Activated CD4-positive, alpha-beta T cell treated with anti-CD3 and anti-CD28 coated beads, Interleukin-2, amount 50 U/mL, for 48 hours (primary cell): ENCODE measurements around the gene FBLN7.

Experiments used
- DNase-seq, 2 experiments: peaks; one replicate each; pipeline ENCODE4 v3.0.0-alpha.2; 2020

Gene FBLN7

DNA sequence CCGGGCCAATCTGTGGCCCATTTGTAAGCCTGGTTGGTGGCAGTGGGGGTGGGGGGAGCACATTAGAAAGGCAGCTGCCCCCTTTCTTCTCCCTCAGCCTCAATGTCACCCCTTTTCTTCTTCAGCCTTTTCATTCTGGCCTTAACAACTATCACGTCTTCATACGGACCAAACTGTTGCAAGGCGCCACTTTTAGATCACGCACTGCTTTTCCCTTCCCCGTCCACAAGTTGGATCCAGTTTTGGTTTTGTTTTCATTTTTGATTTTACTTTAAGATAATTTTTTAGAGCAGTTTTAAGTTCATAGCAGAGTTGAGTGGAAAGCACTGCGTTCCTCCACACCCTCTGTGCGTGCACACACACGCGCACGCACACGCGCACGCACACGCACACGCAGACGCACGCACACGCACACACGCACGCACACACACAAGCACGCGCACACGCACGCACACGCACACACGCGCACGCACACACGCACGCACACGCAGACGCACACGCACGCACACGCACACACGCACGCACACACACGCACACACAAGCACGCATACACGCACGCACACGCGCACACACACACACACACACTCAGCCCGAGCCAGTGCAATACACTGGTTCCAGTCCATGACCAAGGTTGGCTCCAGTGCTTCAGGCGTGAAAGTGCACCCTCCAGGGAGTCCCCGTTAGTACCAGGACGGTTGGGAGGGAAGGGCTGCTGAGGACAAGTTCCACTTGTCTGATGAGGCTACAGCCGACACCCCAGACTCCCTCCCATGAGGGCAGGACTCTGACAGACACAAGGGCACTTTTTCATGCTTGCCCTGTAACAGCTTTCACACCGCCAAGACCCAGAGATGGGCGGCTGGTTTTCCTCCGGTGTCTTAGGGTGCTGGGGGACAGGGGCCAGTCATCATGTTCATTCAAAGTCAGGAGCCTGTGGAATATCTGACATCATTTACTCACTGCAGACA lies 22.4 kb downstream of the FBLN7 start:
- no peak for DNase-seq

DNA sequence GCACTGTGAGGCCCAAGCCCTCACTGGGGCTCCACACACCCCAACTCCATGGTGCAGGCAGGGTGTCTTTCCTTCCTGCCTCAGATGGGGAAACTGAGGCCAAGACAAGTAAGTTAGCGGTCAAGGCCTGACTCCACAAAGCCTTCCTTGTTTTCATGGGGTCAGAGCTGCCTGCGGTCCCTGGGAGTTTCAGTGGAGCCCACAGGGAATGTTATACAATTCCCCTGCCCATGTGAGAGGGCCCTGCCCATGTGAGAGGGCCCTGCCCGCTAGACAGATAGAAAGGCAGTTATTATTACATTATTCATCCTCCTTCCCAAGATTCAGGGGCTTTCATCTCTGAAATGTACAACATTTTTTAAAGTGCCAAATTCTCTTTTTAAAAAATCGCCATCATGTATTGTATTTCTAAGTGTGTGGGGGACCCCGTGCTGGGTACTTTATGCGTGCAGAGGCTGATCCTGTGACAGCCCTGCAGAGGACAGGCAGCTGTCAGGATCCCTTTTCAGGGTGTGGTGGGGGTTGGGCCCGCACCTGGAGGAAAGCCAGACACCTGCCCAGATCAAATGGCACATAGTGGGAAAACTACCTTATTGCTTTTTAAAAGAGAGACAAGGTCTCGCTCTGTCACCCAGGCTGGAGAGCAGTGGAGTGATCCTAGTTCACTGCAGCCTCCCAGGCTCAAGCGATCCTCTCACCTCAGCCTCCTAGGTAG lies 23.4 kb downstream of the FBLN7 start:
- no peak for DNase-seq

DNA sequence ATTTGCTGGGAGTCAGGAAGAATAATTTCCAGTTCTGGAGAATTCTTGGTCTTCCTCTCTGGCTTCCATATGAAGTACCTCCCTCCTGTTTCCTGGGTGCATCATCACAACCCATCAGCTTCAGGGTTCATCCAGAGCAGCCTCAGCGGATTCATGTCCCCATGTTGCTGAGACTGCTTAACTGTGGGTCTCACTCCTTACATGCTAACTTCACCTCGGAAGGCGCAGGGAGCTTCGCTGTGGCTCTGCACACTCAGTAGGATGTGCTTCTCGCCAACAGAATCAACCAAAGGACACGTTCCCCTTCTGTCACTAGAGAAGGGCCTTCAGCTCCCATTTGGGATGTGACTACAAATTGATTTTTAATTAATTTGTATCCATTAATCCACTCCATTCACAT lies 24.2 kb downstream of the FBLN7 start:
- no peak for DNase-seq

DNA sequence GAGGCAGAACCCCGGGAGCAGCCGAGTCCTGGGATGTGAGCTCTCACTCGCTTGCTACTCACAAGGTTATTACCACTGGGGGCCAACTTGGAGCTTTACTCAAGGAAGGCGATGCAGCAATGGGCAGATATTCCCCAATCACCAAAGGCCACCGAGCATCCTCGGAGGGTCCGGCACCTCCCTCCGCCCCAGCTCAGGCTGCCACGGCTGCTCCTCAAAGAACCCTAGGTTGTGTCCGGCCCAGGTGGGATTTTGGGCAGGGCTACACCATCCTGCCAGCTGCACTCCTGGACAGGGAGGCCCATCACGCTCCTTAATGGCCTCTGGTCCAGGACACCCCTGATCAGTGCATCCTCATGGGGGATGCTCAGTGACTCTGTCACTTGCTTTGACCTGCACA lies 24.8 kb downstream of the FBLN7 start:
- DNase-seq = no peak

DNA sequence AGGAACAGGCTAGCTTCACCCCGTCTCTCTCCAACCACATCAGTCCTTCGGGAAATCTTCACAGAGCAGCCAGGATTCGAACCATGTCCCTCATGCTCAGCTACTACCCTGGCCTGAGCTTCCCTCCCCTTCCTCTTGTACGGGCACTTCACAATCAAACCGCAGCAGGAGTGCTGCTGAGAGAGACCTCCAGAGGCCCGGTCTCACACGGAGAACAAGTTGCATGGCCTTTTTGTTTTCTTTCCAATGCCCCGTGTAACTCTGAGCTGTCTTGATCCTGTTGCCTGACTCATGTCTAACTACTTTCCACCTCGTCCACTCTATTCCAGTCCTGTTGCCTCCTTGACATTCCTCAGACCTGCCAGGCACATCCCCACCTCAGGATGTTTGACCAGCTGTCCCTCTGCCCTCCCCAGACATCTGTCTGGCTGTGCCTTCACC lies 25.4 kb downstream of the FBLN7 start:
- DNase-seq = no peak

DNA sequence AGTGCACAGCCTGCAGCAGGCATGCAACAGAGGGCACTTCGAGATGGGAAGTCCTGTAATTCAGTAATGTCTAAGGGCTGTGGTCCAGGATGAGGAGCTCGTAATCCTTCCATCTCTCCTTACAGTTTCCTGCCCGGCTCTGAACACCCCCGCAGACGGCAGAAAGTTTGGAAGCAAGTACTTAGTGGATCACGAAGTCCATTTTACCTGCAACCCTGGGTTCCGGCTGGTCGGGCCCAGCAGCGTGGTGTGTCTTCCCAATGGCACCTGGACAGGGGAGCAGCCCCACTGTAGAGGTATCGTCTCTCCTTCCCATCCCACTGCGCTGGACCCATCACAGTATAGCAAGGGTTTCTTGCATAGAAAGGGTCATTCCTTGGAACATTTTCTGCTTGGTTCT lies 26.7 kb downstream of the FBLN7 start:
- DNase-seq = no peak

DNA sequence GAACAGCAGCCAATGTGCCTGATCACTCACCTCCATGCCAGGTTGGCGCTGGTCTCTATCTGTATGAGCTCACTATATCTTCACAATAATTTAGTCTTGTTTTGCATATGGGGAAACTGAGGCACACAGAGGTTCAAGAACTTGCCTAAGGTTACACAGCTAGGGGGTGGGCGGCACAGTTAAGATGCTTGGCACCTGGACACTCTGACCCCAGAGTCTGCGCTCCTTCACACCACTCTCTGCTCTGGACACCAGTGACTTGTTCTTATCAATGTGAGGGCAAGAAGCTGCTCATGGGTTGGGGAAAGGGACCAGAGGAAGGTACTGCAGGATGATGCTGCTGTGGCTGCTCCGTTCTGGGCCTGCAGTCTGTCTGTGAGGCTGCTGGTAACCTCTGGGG lies 27.1 kb downstream of the FBLN7 start:
- DNase-seq = no peak

DNA sequence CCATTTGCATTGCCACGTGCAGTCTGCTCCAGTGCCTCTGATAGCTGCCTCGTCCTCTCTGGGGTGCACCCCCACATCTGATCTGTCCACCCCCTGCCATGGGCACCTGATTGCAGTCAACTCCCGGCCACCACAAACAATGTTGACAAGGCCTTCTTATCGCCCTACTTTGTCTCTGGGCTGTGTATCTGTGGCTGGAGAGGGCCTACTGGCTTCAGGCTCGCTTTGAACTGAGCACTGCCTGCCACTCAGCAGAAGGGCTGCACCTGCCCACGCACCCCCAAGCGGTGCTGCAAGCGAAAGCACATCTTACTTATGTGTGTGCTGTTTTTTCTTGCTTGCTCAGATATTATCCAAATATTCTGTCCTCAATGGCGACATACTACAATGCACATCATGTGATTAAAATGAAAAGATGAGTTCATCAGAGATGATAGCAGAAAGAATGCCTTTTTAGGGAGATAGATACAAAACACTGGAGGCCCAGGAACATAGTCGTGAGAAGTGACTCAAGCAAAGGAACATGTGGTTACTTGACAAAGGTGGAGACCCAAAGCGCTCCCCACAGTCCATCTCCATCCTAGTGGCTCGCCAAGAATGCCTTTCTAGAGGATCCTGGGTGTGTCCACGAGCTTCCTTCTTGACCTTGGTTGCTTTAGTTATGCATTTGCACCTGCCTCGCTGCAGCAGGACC lies 28.8 kb downstream of the FBLN7 start:
- DNase-seq = peak in 1 of 2 experiments; percentile 31

DNA sequence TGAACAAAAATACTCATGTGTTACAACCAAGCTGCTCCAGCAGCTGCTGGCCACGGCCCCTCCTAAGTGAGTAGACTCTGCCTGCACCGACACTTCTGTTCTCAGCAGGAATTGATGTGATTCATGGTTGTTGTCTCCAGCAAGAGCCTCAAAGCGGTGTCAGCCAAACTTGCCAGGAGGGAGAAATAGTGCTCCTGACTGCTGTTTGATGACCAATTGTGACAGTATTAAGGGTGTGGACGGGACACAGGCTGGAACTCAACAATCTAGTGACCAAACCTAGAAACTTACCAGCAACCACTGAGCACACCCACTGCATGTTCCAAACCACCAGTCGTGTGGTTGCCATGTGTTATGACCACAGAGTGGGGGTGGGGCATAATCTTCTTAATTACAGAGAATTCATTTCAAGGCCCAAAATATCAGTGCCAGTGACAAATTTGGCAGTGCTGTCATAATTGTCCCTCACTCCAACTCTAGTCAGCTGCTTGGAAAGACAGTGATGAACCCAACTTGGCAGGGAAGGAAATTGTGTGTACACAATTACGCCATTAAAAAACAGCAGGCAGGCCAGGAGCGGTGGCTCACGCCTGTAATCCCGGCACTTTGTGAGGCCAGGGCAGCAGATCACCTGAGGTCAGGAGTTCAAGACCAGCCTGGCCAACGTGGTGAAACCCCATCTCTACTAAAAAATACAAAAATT lies 30.4 kb downstream of the FBLN7 start:
- DNase-seq = no peak

DNA sequence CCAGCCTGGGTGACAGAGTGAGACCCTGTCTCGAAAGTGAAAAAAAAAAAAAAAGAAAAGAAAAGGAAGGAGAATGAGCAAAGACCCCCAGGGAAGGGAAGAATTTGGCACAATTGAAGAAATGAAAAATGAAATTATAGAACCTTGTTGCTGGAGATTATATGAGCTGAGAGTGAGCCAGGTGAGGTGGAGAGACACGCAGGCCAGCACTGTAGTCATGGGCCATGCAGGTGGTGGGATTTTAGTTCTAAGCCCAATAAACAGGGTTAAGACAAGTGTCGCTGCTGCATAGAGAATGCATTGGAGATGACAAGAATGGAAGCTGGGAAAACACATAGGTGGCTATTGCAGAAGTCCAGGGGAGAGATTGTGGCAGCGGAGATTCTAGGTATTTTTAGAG lies 32.3 kb downstream of the FBLN7 start:
- DNase-seq = no peak

DNA sequence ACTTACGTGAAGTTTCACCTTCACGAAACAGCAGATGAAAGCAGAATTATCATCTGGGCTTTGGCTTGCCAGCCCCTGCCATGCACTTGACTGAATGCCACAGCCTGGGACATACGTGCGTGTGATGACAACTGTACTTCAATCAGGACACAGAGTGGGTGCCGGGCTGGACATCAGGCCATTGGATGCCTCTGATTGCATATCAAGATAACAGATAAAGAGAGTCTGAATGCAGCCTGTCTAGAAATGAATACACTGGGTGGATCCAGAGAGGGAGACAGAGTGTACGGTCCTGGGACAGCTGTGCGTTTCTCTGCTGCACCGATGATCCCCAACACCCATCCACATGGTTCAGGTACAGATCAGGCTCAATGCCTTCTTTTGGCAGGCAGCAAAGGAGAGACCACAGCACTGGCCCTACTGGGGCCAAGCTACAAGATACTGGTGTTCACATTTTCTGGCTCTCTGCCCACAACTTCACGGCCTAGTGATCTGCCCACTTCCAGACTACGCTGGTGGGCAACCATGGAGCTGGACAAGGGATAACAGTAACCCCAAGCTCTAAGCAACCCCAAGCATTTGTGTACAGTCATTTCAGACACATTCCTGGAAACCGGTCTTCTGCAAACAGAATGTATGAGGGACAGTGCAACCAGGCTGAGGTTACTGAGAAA lies 35.6 kb downstream of the FBLN7 start:
- DNase-seq = no peak

DNA sequence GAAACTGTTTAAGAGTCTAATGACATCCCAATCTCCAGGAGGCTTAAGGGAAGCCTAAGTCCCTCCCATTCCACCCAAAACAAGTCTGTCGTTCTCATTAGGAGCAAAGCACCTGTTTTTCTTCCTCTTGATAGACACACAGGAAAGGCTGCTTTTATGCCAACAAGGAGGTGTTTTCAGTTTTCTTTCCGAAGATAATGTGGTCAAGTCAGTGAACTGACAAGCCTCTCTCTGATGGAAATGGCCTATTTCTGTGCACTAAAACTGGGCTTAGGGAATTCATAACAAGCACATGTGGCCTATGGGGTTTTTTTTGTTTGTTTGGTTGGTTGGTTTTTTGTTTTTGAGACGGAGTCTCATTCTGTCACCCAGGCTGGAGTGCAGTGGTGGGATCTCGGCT lies 36.2 kb downstream of the FBLN7 start:
- DNase-seq = no peak

DNA sequence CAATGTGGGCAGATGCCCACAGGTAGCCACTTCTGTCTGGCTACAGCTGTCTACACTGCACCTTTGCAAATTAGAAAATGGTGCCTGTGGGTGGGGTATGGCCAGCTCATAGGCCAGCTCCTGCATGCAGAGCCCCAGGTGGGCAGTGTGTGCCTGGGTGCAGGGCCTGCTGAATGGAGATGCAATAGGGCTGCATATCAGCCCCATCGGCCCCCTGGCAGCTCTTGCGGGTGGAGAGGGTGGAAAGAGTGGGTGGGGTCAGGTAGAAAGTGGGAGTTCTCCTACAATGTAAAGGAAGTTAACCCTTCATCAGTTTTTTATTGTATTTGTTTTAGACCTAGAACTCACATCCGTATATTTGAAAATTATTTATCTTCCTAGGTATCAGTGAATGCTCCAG lies 37.1 kb downstream of the FBLN7 start:
- no peak for DNase-seq

DNA sequence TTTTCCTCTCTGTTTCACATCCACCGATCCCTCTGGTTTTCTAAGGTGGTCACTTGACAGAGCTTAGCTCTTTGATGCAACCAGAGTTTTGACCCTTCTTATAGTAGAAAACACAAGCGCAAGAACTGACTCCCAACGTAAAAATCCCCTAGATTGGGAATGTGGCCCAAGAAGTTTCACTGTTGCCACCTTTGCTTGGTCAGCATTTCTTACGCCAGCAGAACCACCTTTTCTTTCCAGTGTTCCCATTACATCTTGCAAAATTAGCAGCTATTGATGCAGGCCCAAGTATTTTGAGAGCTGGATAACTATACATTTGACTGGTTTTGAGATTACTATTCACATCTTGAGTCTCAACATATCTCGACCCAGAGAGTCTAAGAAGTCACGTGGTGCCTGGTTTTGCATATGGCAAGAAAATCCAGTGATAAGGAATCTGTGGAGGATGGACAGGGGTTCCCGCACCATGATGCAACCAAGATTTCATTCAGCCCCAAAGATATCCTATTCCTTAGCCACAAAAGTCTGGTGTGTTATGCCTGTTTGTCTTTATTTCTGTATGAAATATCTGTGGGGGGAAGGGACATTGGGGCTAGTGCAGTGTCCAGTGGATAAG lies 37.9 kb downstream of the FBLN7 start:
- DNase-seq = no peak

DNA sequence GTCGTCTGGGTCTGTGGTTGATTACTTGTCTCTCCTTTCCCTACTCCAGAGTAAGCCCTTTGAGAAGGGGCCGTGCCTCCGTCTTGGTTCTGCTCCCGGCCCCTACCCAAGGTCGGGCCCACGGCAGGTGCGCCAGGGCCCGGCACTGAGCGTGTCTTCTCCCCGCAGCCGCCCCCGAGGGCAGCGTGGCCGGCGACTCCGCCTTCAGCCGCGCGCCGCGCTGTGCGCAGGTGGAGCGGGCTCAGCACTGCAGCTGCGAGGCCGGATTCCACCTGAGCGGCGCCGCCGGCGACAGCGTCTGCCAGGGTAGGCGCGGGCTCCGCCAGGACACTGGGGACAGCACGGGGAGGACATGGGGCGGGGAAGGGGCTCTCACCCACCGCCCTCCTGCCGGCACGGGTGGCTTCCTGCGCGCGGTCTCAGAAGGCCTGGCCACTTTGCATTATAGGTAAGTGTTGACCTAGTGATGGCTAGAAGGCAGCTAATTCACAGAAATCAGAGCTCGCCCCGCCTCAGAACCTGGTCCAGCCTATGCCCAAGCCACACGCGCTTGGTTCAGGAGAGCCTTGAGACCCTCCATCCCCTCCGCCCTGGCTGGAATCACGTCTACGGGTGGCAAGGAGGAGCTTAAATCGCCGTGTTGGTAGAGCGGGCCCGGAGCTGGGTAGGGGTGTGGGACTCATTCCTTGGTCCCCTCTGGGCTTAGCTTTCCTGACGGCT lies 43.5 kb downstream of the FBLN7 start:
- DNase-seq = peak; percentile 62 to 66

DNA sequence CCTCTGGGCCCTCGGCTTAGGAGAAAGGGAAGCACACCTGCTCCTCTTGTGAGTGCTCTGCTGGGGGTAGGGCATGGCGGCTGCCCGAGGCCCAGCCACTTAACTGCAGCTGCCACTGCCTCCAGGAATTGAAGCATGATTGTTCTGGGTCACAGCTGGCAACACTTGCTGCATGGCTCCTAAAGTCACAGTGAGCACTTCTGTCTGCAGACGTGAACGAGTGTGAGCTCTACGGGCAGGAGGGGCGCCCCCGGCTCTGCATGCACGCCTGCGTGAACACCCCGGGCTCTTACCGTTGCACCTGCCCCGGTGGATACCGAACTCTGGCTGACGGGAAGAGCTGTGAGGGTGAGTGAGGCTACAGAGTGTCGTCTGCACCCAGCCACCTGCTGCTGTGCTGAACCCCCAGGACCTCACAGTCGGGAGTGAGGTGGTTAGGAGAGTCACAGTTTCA lies 44.4 kb downstream of the FBLN7 start:
- DNase-seq = peak; percentile 54 to 61

DNA sequence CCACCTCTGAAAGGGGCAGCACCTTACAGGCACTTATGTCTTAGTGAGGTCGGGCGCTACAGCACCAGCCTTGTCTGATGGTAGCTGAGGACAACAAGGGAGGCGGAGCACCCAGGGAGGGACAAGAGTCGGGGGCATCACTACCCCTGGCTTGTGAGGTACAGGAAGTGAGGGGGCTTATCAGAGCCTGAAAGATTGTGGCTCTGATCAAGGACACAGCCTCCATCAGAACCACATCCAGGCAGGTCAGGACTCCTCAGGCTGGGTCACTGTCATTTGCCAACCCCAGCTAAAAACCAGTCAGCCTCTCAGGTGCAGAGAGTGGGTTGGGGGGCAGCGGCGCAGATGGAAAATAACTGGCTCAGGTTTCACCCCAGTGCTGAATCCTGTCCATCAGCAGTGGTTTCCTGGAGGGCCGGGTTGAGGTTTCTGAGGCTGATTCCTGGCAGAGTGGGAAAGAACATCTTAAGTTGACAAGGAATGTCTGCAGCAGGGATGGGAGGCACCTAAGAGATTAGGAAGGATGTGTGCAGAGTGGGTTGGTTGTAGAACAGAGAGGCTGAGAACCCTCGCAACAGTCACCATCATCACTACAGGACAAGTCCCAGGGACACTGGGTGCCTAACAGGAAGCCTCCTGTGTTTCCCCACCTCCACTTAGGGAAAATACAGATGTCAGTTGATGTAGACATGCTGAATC lies 45.3 kb downstream of the FBLN7 start:
- peak in 1 of 2 experiments; percentile 49 for DNase-seq

DNA sequence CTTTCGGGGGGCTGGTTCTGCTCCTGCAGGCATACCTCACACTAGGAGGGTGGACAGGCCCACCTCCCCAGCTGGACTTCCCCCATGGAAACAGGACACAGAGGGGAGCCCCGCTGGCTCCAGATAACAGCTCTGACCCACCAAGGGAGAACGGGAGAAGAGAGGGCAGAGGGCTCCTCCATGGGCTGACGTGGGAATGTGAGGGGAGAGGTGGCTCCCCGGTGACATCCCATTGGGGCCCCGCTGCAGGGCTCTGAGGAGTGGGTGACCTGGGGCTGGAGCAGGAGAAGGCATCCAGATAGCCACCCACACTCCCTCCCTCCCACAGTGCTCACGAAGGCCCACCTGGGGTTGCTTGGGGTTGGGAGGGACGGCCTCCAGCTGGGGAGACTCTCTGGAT lies 45.9 kb downstream of the FBLN7 start:
- DNase-seq = no peak

DNA sequence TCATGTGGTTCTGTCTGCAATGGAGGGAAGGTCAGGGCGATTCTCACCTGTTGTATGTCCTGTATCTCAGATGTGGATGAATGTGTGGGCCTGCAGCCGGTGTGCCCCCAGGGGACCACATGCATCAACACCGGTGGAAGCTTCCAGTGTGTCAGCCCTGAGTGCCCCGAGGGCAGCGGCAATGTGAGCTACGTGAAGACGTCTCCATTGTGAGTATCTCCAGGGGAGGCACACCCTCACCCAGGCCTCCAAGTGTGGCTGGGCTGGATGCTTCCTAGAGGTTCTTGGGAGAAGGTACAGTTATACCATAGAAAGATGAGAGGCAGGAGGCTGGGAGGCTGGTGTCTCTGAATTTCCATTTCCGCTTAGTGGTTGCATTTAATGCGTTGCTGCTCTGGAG lies 46.9 kb downstream of the FBLN7 start:
- no peak for DNase-seq

DNA sequence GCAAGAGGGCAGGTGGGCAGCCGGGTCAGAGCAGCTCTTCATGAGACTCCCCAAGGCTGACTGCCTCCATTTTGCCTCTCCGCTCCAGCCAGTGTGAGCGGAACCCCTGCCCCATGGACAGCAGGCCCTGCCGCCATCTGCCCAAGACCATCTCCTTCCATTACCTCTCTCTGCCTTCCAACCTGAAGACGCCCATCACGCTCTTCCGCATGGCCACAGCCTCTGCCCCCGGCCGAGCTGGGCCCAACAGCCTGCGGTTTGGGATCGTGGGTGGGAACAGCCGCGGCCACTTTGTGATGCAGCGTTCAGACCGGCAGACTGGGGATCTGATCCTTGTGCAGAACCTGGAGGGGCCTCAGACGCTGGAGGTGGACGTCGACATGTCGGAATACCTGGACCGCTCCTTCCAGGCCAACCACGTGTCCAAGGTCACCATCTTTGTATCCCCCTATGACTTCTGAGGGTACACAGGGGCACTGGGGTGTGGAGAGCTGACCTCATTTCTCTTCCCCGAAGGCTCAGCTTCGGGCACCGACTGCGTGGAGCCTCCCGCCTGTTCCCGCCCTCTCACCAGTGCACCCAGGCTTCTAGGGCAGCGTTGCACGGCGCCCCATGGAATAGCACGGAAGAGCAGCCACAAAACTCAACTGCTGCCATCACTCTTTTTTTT lies 49.0 kb downstream of the FBLN7 start:
- peak in 1 of 2 experiments; percentile 45 for DNase-seq
